GM19463 (cell line): ENCODE results near the gene P3R3URF.

Experiments used
- ATAC-seq: cut with Tn5 transposase; IDR thresholded peaks from one replicate; pipeline ENCODE4 v1.9.1; 2021; ENCODE audit warnings: mild to moderate bottlenecking, moderate library complexity; ENCODE audit not compliant: unreplicated experiment

The P3R3URF gene

GRCh38 chr1:46174448-46175231 is 1.6 kb downstream of the P3R3URF start, which contains the start of gene TSPAN1:
Gene TSPAN1, plus strand, starts transcription at chr1:46175087. Its CDS starts 6,021 bp downstream, at chr1:46181108.
- ATAC-seq = no peak

GRCh38 chr1:46173361-46173856 is 2.9 kb downstream of the P3R3URF start:
- no peak for ATAC-seq

GRCh38 chr1:46172321-46172720 is 4.0 kb downstream of the P3R3URF start:
- ATAC-seq = no peak

GRCh38 chr1:46171871-46172270 is 4.4 kb downstream of the P3R3URF start:
- ATAC-seq = no peak

GRCh38 chr1:46171351-46171750 is 4.9 kb downstream of the P3R3URF start:
- no peak for ATAC-seq

GRCh38 chr1:46169811-46170454 is 6.4 kb downstream of the P3R3URF start:
- ATAC-seq = no peak

- no peak for ATAC-seq
These were observed 7.8 kb downstream of the P3R3URF start for GRCh38 chr1:46168477-46168876.

- ATAC-seq = no peak
These were observed 9.5 kb downstream of the P3R3URF start for GRCh38 chr1:46166521-46167462.

GRCh38 chr1:46160212-46160611 is 16.1 kb downstream of the P3R3URF start:
- no peak for ATAC-seq

GRCh38 chr1:46159516-46159915 is 16.8 kb downstream of the P3R3URF start:
- ATAC-seq = no peak

- ATAC-seq = peak; percentile 85
These were observed 17.7 kb downstream of the P3R3URF start for GRCh38 chr1:46158312-46159281.

- ATAC-seq = no peak
These were observed 18.4 kb downstream of the P3R3URF start for GRCh38 chr1:46157916-46158311.

- no peak for ATAC-seq
These were observed 22.6 kb downstream of the P3R3URF start for GRCh38 chr1:46153732-46154131.

- ATAC-seq = no peak
These were observed 23.1 kb downstream of the P3R3URF start for GRCh38 chr1:46153228-46153627.

GRCh38 chr1:46152016-46152415 is 24.3 kb downstream of the P3R3URF start:
- ATAC-seq = no peak

GRCh38 chr1:46150085-46150484 is 26.2 kb downstream of the P3R3URF start:
- ATAC-seq = no peak

GRCh38 chr1:46148318-46148717 is 28.0 kb downstream of the P3R3URF start:
- ATAC-seq = no peak

GRCh38 chr1:46137916-46138315 is 38.4 kb downstream of the P3R3URF start:
- ATAC-seq = no peak

- ATAC-seq = no peak
These were observed 39.6 kb downstream of the P3R3URF start for GRCh38 chr1:46136711-46137110.
